Ramos (cell line): ENCODE results near the gene NDUFB6.
"Not testable (repeated sequence)": the region's sequence is repeated elsewhere in the genome, so short reads cannot be mapped to it uniquely, and the experiment has no call there.

ENCODE experiments used
- in situ Hi-C: fragments of 300-500 bp; cut with MboI; formaldehyde crosslinking; loops from one replicate; pipeline ENCODE4 v1.14.3; 2022; ENCODE audit warnings: low sequenced_read_pairs; ENCODE audit not compliant: unreplicated experiment

The NDUFB6 gene

DNA sequence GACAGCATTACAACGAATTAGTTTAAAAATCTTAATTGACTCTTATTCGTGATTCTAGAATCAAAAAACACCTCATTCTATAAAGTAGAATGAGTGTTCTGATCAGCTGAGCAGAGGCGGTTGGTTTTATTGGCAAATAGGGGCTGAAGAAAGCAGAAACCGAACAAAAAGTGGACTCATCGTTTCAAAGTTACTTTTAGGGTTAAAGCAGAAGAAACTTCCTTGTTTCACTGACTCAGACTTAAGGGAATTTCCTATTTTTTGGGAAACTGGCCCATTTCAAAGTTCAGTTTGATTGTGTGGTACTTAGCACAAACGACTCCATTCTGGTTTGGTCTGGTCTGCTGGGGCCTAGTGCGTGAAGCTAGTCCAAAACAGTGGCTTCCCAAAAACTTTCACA, 862 bp upstream of the NDUFB6 start:
- in situ Hi-C loops = loop anchor here (5.0 to 10.0 kb wide), 2 partner anchors 192 to 401 kb away; partner anchors contain the start of gene ACO1

DNA sequence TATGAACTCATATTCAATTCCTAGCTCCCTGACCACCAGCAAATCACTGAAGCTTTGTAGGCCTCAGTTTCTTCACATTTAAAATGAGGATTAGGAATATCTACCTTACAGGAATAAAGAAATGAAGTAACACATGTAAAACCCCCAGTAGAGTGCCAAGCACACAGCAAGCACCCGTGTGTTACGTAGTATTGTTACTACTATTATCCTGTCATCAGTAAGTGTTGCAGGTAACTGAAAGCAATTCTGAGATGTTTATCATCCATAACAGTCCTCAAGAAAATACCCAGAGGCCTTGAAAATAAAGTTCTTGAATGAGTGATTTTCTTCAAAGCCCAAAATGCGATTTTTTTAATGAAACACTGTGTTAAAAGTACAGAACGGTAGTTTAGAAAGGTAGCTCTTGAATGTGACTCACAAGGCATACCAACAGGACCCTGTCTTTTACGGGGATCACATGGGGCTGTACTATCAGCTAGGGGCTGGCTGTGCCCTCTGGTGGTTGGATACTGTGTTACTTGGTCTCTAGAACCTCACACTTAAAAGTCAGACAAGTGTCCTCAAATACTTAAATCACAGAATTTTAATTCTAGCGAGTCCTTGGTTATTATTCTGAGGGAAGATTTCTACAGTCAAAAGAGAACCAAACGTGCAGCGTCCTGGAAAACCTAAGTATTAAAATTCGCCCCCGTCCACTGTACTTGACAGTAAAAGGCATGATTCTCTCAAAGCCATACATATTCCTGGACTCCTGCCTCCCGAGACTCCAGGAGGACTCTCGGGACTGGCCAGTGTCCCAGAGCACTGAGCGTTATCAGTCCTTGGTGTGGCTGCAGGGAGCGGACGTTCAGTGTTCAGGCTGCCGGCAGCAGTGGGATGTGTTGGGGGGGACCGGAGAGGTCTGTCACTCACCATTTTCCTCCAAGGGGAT, 725 bp downstream of the NDUFB6 start:
- in situ Hi-C loops = loop anchor here (5.0 to 10.0 kb wide), 2 partner anchors 190 to 403 kb away; partner anchors contain the start of gene ACO1

DNA sequence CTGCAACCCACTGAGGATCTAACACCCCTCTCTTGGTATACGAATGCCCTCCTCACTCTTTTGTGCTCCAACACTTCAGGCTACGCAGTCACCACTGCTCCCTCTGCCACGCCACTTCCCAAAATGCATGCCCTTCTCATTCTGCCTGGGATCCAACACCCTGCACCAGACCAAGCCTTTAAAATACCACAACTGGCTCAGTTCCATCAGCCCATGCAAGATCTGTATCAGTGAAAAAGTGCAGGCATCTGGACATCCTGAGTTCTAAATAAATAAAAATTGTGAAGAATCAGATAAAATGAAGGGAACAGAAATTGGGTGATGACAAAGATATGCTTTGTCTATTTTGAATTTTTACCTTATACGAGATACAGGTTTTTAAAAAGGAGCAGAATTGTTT, 2.7 kb downstream of the NDUFB6 start:
- in situ Hi-C loops = loop anchor here (5.0 to 10.0 kb wide), 2 partner anchors 188 to 405 kb away; partner anchors contain the start of gene ACO1

DNA sequence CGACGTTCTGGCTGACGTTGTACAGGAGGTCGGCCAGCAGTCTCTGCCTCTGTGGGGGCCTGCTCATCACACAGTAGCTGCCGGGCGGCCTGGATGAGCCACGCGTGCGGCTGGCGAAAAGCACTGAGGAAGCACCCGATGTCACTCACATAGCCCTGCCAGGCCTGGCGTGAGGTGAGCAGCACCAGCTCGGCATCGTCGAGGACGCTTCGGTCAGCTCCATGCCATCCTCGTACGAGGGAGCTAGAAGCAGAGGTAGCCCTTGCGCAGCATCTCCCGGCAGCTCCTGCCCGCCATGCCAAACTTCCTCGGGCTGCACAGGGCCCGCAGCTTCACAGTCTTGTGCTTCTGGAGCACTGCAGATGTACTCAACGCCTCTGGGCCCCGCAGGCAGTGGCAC, 6.2 kb downstream of the NDUFB6 start:
- in situ Hi-C loops = no loop called here

DNA sequence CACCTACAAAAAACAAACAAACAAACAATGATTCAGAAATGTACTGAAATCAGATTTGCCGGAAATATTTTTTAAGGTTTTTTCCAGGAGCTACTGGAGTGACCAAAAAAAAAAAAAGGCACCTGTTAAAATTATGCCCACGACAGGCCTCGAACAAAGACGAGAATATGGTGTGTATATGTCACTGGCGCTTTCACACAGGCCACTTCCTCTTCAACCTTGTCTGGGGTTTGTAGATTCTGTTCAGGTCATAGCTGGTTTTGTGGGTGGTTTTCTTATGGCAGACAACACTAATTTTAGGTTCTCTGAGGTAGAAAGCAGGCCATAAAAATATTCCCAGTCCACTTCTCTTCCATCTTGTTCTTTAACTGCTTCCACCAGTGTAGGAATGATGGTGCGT, 7.0 kb downstream of the NDUFB6 start:
- in situ Hi-C loops = no loop called here

DNA sequence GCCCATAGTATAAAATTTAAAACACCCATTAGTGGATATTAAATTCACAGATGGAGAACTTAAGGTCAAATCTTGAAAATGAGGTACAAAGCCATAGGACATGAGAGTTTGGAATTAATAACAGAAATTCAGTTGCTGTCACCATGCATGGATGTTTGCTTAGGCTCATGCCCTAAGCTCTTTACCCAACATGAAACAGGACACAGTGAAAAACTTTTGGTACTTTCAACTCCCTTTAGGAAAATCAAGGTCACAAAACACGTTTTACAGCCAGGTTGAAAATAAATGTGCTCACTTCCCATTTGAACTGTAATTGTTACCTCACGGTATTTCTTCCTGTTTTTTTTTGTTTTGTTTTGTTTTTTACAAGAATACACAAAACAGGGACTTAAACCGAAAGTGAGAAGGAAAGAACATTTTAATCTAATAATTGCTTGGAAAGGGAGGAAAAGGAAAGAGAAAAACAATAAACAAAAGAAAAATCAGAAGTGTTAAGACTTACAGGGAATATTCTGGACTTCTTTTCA, 14.5 kb downstream of the NDUFB6 start:
- in situ Hi-C loops = no loop called here

DNA sequence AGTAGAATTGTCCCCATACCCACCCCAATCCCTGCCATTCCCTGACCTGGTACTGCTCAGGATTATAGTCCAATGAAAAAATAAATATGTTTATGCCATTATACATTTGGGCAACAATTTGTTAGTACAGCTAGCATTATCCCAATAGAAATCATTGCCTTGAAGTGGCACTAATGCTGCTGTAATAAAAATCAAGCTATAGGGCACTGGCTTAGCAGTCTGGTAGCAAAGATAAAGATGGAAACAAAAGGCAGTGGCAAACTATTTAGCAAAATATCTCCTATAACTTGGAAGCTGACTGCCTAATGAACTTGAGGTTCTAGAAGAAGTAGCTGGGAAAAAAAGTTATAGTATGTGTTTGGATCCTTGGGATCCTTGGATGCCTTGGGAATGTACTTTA, 18.4 kb downstream of the NDUFB6 start:
- in situ Hi-C loops = no loop called here

DNA sequence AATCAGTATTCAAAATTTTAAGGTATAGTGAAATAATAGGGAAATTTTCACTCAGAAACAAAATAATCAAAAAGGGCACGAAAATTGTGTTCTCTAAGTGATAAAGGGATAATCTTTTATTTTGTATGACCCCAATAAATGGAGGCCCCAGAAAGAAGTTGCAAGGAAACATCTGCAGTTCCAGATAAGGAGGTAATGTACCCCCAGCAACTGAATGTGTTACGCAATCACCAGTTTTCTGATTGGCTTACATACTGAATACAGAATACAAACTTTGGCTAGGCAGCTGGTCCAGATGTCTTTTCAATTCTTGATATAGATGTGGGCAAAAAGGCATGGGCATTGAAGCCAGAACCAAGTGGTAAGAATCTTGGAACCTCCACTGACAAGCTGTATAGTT, 18.9 kb downstream of the NDUFB6 start:
- in situ Hi-C loops = no loop called here

DNA sequence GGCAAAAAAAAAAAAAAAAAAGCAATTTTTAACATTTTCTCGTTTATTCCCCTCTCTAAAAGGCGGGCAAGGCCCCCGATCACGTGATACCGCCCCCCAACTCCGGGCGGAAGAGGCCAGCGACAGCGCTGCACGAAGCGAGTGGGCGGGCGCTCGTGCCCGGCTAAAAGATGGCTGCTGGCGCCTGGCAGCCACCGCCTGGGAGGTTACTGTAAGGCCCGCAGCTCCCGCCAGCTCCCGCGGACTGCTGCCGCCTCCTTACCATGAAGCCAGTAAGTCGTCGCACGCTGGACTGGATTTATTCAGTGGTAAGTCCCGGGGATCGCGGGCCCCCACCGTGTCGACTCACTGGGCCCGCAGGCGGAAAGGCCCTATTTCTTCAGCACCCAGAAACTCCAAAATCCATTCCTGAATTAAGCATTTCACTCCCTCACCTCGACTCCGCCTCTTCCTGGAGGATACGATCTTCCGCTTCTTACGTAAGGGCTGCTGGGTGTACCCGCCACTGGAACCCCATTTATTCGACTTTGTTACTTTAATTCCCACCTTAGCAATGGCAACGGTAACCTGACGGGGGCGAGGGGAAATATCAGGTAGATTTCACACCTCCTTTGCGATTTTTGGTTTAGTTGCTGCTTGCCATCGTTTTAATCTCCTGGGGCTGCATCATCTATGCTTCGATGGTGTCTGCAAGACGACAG, 20.6 kb downstream of the NDUFB6 start, which contains the start of the genes SMIM27 and TOPORS:
TSS of gene SMIM27 (plus strand) at position 156 of the 701 bp plus-strand sequence. CDS start at position 264, 108 bp downstream.
TSS of gene TOPORS (minus strand) at position 415 of the 701 bp plus-strand sequence. CDS start at position 265, 150 bp downstream.
- in situ Hi-C loops = no loop called here

DNA sequence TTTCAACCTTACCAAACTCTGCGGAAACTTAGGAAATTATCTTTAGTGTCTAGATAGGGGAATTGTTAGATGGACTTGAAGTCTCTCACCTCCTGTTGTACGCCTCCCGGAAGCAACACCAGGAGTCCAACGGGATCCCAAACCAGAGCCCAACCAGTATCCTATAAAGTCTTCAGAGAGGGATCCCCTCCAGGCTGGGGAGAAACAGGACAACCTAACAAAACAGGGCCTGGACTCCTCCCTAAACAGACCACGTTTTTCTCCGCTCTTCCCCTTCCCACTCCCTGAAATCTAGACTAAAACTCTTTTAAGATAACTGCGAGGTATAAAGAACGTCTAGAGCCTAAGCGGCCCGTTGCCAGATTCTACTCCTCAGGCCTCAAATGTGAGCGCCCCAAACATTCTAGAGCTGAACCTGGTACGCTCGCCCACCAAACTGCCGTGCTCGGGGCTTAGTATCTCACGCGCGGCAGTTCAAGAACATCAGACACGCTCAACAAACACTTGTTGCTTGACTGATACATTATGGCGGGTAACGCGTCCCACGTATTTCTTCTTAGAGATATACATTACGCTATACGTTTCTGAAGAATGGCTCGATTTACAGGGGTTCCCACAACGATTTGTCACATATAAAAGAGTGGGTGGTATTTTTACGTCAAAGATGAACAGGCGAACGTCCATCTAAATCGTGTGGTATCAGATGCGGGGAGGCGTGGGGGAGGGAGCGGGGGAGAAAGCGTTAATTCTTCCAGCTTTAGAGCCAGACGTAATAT, 21.5 kb downstream of the NDUFB6 start:
- in situ Hi-C loops = no loop called here

DNA sequence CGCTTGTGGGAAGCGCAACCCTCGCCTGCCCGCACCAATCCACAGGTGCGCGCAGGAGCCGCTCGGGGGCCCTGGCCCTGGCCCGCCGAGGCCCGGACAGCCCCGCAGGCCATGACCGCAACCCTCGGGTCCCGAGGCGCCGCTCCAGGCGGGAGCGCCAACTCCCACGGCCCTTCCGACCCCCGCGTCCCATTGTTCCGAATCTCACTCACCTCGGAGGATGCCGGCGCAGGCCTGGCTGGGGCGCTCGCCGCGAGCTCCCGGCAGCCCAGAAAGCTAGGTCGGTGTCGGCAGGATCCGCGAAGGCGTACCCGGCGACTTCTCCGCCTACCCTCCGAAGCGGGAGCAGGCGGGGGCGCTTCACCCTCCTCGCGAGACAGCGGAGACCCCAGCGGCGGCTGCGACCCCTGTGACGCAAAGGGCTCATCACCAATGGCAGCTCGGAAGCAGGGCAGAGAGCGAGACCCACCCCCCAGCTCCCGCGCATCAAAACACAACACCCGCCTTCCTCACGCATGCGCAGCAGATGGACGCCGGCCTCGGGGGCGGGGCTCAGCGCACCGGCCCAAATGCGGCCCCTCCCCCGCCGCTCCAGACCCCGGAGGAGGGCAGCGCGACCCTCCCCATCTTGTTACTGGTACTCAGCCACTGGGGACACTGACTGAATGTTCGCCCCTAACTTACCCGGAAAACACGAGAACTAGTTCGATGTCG, 22.2 kb downstream of the NDUFB6 start:
- in situ Hi-C loops = no loop called here

DNA sequence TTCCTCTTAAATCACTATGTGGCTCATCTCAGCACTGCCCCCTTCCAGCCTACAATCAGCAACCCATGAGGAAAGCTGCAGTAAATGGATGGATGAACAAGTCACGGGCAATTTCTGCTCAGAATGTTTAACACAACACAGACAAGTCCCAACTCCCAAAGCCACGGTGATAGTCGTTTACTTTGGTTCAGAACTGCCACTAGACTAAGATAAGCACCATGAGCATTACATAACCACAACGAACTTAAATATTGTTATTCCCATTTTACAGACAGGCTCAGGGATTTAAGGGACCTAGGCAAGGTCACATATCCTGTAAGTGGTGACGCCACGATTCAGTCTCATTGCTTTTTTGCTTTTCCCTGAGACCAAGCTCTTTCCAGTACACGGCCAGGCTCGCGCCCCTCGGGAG, 22.8 kb downstream of the NDUFB6 start:
- in situ Hi-C loops = no loop called here

DNA sequence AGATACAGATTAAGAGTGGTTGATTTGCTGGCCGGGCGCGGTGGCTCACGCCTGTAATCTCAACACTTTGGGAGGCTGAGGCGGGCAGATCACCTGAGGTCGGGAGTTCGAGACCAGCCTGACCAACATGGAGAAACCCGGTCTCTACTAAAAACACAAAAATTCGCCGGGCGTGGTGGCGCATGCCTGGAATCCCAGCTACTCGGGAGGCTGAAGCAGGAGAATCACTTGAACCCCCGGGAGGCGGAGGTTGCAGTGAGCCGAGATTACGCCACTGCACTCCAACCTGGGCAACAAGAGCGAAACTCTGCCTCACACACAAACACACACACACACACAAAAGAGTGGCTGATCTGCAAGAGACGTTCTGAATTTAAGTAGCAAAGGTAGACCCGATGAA, 24.7 kb downstream of the NDUFB6 start:
- in situ Hi-C loops = not testable (repeated sequence)

DNA sequence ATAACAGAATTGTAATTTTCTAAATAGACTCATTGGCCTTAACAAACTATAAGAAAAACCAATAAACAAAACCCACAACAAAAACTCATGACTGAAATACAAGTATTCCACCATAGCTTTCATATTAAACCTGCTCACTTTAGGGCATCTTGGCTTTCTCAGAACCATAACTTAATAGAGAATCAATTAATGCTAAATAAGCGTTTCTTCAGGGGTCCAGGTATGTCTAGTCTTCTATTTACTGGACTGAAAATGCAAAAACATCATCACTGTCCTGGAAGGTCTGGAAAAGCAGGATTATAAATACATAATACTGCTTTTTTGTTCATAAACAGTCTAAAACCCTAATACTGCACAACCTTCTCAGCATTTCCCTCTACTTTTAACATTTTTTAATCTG, 27.1 kb downstream of the NDUFB6 start:
- in situ Hi-C loops = no loop called here

DNA sequence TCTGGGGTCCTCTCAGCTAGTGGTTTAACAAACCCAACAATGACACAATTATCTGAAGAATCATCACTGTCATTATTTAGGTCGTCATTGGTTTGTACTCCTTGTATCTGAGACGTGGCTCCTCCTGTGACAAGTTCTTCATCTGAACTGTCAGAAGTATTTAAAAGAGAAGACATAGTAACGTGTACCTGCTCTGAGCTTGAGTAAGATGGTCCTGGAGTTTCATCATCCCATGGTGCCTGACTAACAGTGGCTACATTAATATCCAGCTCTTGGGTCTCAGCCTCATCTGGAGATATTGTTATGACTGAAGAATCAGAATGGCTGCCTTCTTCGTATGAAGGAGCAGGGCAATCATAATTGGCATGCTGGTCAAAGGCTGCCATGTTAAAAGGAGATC, 29.9 kb downstream of the NDUFB6 start:
- in situ Hi-C loops = no loop called here

DNA sequence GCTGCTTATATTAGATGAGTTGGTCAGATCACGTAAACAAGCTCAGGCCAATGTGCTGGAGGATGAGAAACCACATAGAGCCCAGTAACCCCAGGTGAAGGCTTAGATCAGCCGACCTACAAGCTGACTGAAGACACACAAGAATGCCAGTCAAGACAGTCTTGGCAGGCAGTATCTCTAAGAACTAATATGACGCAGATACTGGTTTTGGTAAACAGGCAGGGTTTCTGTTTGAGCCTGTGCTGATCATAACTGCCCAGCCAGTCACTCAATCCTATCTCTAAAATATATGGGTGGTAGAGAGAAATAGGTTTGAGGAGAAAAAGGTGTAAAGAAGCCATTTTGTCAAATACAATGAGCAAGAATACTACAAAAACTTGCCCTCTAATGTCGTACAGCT, 39.1 kb downstream of the NDUFB6 start:
- in situ Hi-C loops = no loop called here

DNA sequence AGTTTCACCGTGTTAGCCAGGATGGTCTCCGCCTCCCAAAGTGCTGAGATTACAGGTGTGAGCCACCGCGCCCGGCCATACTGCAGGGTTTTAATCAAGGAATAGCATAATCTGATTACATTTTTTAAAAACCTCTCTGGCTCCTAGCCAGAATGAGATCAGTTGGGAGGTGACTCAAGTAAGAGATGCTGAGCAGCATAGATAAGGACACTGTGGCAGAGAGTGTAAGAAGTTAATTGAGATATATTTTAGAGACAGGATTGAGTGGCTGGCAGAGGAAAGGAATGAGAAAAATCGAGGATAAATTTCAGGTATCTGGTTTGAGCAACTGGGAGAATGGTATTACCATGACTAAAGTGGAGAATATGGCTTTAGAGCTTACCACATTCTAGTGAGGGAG, 39.6 kb downstream of the NDUFB6 start:
- in situ Hi-C loops = no loop called here

DNA sequence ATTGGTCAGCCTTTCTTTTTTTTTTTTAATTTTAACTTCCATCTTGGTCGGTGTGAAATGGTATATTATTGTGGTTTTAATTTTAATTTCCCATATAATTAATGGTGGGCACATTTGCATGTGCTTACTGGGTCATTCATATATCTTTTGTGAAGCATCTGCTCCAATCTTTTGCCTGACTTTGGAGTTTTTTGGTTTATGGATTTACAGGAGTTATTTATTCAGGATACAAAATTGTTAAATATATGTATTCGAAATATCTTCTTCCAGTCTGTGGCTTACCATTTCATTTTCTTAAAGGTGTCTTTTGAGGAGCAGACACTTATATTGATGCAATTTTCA, 46.3 kb downstream of the NDUFB6 start:
- in situ Hi-C loops = no loop called here

DNA sequence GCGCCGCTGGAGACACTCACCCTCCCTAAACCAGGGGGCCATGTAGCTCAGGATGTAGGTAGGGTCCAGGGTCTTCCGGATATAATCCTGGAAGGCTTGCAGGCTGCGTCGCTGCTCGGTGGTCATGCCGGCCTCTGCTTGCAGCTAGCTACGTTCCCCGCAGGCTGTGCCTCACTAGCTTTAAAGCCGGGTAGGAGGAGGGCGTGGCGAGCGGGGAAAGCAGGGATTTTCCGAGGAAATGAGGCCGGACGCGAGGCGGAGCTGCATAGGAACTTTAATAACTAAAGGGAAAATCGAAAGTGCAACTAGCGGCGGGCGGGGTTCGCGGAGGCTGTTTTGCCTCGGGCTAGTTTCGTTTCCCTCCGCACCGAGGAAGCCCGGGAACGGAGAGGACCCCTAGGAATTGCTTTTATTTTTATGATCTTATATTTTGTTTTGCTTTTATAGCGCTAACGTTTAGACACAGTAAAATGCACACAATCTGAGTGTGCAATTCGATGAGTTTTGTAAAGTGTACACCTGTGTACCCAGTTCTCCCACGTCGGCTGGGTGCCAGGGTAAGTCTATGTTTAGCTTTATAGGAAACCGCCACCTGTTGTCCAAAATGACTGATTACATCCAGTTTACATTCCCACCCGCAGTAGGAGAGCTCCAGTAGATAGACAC, 46.8 kb downstream of the NDUFB6 start, which contains the start of gene RIGI:
TSS of gene RIGI (minus strand) at position 156 of the 666 bp plus-strand sequence. CDS start at position 126, 30 bp downstream.
- in situ Hi-C loops = no loop called here
